KG1 (cell line): Measurements from ENCODE around the gene GRB14.
A peak's percentile ranks its signal among the peaks of the same experiment; 100 is the strongest.

Source experiments
- DNase-seq: peaks from one replicate; lab custom pipeline; 2025; lab: John Stamatoyannopoulos, UW

GRB14 gene

GRCh38 chr2:164613321-164613982, 7.8 kb downstream of the GRB14 start:
- no peak for DNase-seq

DNA sequence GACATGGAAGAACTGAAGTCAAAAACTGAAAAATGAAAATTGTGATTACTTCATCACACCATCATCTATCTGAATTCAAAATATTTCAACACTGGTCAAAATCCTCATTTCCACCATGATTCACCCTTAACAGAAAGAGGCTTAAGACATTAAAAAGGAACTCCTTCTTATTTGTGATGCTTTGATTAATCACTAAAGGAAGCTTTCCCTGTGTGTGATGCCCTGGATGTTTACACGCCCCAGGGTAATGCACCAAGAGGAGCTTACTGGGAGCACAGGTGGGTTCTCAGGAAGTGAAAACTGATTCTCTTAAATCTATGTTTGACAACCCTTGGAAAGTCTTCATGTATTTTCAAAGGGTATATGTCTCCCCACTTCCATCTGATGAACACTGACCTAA, 11.5 kb downstream of the GRB14 start:
- DNase-seq = no peak

- no peak for DNase-seq
Observed at GRCh38 chr2:164606557-164606956, 14.7 kb downstream of the GRB14 start.

- DNase-seq = no peak
Observed at GRCh38 chr2:164605295-164605694, 16.0 kb downstream of the GRB14 start.

GRCh38 chr2:164600763-164601162, 20.5 kb downstream of the GRB14 start:
- DNase-seq = no peak

- DNase-seq = peak; percentile 73
Observed at GRCh38 chr2:164599954-164600589, 21.2 kb downstream of the GRB14 start.

GRCh38 chr2:164597983-164598382, 23.3 kb downstream of the GRB14 start:
- no peak for DNase-seq

DNA sequence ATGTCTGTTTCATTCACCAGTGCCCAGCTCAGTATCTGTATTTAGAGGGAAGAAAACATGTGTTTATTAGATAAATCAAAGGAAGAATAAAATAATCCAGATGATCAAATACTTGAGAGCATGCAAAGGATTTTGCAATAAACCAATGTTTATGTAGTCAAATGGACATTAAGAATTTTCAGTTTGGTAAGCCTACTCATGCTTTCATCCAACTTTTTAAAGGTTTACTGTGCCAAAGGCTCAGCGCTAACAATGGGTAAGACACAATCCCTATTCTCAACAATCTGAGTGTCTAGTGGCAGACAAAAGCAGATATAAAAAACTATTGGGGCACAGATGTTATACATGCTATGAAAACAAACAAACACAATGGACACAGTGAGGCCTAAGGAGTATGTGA, 26.3 kb downstream of the GRB14 start:
- DNase-seq = no peak

DNA sequence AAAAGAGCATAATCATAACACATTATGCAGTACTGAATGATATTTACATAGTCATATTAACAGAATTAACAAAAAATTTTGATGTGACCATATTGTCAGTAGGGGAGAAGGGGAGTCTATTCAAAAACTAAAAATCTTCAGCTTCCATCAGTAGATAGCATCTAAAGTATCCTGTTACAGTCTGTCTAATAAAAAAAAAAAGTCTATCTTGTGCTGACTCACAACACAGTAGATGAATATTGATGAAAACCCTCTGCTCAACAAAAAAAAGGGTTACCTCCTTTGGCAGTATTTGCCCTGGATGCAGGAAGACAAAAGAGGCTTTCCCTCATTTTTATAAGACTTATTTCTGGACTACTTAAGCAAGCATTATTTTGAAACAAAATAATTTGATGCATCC, 27.3 kb downstream of the GRB14 start:
- no peak for DNase-seq

DNA sequence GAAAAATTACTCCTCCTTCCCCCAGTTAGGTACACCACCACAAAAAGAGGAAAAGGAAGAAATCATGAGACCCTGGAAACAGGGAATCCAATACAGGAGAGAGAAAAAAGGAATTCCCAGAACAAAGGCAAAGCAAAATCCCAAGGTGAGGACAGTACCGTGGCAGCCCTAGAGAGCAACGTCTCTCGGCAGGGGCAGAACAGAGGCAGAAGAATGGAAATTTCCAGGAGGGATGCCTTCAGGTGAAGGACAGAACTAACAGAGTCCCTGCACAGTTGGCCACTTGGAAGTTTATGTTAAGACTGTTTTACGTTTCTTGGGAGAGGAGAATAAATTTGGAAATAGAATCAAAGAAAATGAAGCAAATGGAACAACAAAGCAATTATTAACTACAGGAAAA, 27.7 kb downstream of the GRB14 start:
- DNase-seq = no peak

GRCh38 chr2:164589522-164589921, 31.8 kb downstream of the GRB14 start:
- DNase-seq = no peak

DNA sequence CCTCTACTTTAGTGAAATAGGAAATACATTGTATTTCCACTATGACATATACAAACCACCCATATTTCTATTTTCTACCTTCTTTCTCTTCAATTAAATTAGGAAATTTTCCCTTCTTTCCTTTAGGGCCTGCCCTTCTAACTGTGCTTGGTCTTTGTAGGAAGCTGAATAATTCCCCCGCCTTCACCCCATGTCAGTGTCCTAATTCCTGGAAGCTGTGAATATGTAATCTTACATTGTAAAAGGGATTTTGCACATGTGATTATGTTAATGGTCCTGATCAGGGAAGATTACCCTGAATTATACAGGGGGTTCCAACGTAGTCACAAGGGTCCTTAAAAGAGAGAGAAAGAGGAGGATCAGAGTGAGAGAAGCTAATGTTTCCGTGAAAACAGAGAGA, 40.2 kb downstream of the GRB14 start:
- no peak for DNase-seq

- DNase-seq = no peak
Observed at GRCh38 chr2:164574931-164575330, 46.4 kb downstream of the GRB14 start.

- no peak for DNase-seq
Observed at GRCh38 chr2:164570475-164570874, 50.8 kb downstream of the GRB14 start.

GRCh38 chr2:164569378-164569777, 51.9 kb downstream of the GRB14 start:
- no peak for DNase-seq

GRCh38 chr2:164568317-164568716, 53.0 kb downstream of the GRB14 start:
- no peak for DNase-seq

DNA sequence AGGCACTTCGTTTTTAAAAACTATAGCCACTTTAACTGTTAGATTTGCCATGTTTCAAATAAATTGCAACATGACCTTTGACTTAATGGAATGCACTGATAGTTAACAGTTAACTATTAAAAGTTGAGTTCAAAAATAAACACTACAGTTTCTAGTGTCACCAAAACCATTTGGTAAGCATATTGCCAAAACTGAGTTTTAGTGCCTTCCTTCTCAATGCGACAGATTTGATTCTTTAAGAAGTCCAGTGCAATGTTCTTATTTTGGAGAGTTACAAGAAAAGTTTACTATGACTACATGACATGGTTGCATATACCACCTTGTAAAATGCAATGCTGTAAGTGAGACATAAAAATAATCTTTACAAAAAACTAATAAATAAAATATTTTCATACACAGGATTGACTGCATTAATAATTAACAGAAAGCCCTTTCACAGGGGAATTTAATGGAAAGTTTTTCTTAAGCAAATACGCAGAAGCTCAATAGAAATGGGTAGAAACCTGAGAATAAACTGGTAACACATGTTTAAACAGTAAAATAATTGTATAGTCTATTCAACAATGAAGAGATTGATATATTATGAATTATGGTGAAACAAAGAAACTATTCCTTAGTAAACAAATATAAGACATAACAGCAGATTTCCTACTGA, 53.8 kb downstream of the GRB14 start:
- DNase-seq = no peak

DNA sequence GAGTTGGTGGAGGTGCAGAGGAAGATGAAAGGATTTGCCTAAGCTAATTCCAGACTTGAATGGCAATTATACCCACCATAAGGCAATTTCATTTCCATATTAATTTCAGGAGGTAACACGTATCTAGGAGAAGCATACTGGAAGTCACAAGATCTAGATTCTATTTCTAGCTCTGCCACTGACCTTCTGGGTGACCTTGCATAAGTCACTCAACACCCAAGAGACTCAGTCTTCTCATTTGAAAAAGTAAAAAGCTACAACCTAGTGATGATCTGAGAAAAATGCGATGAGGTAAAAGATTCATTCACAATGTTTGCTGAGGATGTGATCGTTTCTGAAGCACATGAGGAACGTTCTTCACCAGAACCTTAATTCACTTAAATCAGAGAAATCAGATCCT, 55.9 kb downstream of the GRB14 start:
- no peak for DNase-seq

DNA sequence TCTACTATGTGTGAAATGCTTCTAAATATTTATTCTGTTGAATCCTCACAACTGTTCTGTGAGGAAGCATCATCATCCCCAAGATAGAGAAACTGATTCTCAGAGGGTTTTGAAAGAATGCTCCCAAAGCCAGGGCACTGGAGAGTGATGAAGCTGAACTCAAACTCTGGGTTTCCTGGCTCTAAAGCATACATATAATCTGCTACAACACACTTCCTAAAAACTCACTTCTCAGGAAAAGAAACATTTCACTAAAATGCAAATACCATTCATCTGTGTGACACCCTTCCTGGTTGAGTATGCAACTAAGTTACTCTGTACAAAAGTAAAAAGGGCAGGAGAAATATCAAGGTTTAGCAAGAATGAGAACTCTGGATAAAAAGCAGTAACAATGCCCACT, 58.6 kb downstream of the GRB14 start:
- peak; percentile 16 for DNase-seq

GRCh38 chr2:164561991-164562390, 59.3 kb downstream of the GRB14 start:
- no peak for DNase-seq

DNA sequence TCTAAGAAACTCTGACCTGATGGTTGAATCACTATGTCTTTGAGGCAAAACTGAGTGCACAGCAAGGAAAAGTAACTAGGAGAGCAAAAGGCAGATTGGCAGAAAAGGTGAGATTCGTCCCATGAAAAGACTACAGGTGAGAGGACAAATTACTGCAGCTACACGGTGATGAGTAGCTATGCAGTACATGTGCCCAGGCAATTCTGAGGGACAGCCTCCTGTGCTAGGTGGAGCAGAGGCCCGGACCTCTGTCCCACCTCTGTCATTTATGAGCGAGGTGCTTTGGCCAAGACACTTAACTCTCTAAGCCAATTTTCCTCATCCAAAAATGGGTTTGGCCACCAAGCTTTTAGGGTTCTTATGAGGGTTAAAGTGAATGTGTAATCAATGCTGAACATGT, 59.9 kb downstream of the GRB14 start:
- no peak for DNase-seq

- no peak for DNase-seq
Observed at GRCh38 chr2:164560902-164561301, 60.4 kb downstream of the GRB14 start.

GRCh38 chr2:164560181-164560792, 61.0 kb downstream of the GRB14 start:
- DNase-seq = peak; percentile 49
